GM13977 (cell line): Measurements from ENCODE around the gene TAF8.

ENCODE experiments used
- DNase-seq: peaks from one replicate; pipeline ENCODE4 v3.0.0; 2012; ENCODE audit warnings: low spot score
- CTCF ChIP-seq: IDR thresholded peaks from 2 replicates; pipeline ENCODE4 v1.5.1; 2012; ENCODE audit warnings: mild to moderate bottlenecking, control low read depth; ENCODE audit not compliant: insufficient read depth; ENCODE audit errors: extremely low read depth, missing control alignments
- in situ Hi-C: fragments of 300-500 bp; cut with MboI; formaldehyde crosslinking; loops from one replicate; pipeline ENCODE4 v1.12.0; 2022; ENCODE audit warnings: low sequenced_read_pairs, low pct_unique_long_range_greater_than_20kb, mixed read lengths, inconsistent platforms; ENCODE audit not compliant: unreplicated experiment

Gene TAF8

GRCh38 chr6:42112351-42112750 lies 62.0 kb downstream of the TAF8 start:
- in situ Hi-C loops: no loop called here

GRCh38 chr6:42113936-42114636 lies 63.8 kb downstream of the TAF8 start:
- TF ChIP-seq CTCF: no peak
- in situ Hi-C loops: no loop called here
- no peak for DNase-seq

More at GRCh38 chr6:42112351-42112750, 62.0 kb downstream of the TAF8 start:
- TF ChIP-seq CTCF: no peak
- no peak for DNase-seq

GRCh38 chr6:42117843-42118161 lies 67.5 kb downstream of the TAF8 start:
- in situ Hi-C loops: no loop called here
- no peak for DNase-seq
- TF ChIP-seq CTCF: no peak

- no peak for TF ChIP-seq CTCF
- DNase-seq: no peak
- in situ Hi-C loops: no loop called here
Observed at GRCh38 chr6:42118162-42119001, 68.1 kb downstream of the TAF8 start.

- no peak for TF ChIP-seq CTCF
- in situ Hi-C loops: no loop called here
- no peak for DNase-seq
Observed at GRCh38 chr6:42120895-42121865, 70.9 kb downstream of the TAF8 start.
